Activated effector memory CD4-positive, alpha-beta T cell treated with Interleukin-2 at 50 U/mL for 16 hours (primary cell): ENCODE measurements around the gene UPK3A.
"Not testable (repeated sequence)": the region's sequence is repeated elsewhere in the genome, so short reads cannot be mapped to it uniquely, and the experiment has no call there.

Source experiments
- DNase-seq: peaks from one replicate; pipeline ENCODE4 v3.0.0-alpha.2; 2020

Gene UPK3A

DNA sequence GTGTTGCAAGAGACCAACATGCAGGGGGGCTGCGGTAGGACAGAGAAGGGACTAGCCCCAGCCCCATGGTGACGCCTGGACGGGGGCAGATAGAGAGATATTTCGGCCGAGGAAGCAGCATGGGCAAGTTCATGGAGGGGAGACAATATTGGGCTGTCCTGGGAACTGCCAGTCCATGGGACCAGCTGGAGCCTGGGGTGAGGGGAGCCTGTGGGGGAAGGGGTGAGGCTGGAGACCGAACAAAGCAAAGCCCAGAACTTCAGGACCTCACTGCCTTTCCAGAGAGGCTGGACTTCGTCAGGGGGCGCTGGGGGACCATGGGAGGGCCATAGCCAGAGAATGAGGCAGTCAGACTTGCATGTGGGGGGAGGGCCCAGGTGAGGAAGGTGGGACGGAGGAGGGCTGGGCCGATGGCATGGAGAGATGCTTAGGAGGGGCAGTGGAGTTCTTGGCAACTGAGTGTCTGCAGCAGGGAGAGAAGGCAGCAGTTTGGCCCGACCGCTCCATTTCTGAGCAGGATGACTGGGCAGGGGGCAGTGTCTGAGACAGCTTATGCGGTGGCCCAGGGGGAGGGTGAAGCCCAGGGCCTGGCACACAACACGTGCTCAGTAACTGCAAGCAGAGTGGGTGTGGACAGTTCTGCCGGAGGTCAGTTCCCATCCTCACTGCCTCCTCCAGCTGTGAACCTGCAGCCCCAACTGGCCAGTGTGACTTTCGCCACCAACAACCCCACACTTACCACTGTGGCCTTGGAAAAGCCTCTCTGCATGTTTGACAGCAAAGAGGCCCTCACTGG lies 712 bp downstream of the UPK3A start:
- DNase-seq, result no peak

DNA sequence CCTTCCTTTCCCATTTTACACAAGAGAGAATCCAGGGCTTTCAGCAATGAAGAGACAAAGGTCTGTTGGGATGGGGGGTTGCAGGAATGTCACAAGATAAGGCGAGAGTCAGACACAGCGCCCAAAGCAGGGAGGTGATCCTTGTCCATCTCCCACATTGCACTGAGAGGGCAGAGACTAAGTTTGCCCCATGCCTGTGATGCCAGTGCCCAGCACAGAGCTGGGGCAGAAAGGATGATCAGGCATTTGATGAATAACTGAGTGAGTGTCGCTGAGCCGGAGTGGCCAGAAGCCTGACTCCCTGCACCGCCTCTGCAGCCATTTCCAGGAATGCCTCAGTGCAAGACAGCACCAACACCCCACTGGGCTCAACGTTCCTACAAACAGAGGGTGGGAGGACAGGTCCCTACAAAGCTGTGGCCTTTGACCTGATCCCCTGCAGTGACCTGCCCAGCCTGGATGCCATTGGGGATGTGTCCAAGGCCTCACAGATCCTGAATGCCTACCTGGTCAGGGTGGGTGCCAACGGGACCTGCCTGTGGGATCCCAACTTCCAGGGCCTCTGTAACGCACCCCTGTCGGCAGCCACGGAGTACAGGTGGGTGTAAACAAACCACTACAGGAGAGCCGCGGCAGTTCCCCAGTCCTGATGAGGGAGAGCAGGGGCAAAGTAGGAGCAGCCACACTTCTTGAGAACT lies 2.3 kb downstream of the UPK3A start:
- DNase-seq, result no peak

DNA sequence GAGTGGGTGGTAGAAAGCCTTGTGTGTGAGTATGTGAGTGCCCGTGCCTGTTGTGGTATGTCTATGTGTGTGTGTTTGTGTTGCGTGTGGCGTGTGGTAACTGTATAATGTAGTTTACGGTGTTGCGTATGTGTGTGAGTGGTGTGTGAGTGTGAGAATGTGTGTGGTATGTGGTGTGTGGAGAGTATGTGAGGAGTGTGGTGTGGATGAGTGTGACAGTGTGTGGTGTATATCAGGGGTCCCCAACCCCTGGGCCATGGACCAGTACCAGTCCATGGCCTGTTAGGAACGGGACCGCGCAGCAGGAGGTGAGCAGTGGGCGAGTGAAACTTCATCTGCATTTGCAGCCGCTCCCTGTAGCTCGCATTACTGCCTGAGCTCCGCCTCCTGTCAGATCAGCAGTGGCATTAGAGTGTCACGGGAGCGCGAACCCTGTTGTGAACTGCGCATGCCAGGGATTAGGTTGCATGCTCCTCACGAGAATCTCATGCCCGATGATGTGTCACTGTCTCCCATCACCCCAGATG lies 5.7 kb downstream of the UPK3A start:
- DNase-seq, result no peak

DNA sequence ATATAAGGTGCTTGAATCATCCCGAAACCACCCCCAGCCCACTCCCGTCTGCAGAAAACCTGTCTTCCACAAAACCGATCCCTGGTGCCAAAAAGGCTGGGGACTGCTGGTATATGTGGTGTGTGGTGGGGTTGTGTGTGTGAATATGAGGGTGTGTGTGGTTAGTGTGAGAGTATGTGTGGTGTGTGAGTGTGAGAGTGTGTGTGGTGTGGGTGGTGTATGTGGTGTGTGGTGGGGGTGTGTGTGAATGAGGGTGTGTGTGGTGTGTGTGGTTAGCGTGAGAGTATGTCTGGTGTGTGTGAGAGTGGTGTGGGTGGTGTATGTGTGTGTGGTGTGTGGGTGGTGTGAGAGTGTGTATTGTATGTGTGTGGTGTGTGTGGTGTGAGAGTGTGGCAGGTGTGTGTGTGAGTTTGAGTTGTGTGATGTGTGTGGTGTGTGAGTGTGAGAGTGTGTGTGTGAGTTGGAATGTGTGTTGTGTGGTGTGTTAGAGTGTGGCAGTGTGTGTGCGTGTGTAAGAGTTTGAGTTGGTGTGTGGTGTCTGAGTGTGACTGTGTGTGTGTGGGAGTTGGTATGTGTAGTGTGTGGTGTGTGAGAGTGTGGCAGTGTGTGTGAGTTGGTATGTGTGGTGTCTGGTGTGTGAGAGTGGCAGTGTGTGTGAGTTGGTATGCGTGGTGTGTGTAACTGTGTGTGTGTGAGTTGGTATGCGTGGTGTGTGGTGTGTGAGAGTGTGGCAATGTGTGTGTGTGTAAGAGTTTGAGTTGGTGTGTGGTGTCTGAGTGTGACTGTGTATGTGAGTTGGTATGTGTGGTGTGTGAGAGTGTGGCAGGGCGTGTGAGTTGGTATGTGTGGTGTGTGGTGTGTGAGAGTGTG lies 6.5 kb downstream of the UPK3A start:
- DNase-seq, result no peak

DNA sequence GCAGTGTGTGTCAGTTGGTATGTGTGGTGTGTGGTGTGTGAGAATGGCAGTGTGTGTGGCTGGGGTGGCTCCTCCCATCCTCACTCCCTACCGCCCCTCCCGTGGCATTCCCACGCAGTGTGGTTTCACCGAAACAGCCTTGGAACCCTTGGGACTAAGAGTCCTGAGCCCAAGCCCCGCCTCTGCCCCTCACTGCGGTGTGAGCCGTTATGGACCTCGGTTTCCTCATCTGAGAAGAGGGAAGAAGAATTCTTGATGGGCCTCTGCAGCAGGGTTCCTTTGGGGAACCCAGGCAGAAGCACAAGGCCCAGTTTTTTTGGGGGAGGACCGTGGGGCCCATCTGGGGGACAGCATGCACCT lies 7.2 kb downstream of the UPK3A start:
- DNase-seq, result no peak

DNA sequence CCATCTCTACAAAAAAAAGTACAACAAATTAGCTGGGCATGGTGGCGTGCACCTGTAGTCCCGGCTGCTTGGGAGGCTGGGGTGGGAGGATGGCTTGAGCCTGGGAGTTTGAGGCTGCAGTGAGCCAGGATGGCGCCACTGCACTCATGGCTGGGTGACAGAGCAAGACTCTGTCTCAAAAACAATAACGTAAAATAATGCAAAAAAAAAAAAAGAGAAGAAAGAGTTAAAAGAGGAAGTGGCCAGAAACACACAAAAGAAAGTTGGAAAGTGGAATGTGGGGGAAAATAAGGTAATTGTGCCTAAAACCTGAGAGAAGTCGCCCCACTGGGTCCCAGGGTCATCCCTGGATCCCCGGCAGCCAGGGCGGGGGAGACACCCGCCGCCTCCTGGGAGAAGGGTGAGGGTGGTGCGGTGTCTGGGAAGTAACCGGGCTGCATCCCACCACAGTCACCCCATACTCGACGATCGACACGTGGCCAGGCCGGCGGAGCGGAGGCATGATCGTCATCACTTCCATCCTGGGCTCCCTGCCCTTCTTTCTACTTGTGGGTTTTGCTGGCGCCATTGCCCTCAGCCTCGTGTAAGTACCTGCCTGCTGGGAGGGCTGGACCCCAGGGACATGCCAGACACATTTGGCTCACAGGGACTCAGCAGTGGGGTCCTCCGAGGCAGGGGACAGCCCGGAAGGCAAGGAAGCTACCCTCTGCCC lies 8.1 kb downstream of the UPK3A start:
- DNase-seq, result no peak

DNA sequence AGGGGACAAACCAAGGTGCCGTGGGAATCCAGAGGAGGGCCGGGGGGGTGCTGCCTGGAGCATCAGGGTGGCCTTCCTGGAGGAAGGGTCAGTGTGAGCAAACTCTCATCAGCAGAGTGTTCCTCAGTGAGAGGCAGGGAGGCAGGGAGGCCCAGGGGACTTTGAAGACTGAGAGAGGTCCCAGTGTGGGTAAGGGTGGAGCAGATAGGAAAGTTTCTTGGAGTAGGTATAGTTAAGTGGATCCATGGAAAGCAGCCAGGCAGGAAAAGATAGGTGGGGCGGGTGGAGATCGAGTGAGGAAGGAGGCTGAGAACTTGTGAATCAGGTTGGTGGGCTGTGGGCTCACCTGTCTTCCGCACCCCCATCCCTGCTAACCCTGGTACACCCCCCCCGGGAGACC lies 9.3 kb downstream of the UPK3A start:
- no peak for DNase-seq

DNA sequence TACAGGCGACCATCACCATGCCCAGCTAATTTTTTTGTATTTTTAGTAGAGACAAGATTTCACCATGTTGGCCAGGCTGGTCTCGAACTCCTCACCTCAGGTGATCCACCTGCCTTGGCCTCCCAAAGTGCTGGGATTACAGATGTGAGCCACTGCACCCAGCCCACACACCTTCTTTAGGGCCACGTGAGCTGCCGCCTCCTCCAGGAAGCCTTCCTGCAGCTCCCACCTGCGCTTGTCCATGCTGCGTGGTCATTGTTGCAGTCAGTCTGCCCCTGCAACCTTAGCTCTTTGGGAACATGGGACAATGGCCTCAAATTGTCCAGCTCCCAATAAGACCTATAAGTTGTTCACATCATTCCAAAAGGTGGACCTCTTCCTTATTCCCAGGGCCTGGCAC lies 10.3 kb downstream of the UPK3A start:
- not testable (repeated sequence) for DNase-seq

DNA sequence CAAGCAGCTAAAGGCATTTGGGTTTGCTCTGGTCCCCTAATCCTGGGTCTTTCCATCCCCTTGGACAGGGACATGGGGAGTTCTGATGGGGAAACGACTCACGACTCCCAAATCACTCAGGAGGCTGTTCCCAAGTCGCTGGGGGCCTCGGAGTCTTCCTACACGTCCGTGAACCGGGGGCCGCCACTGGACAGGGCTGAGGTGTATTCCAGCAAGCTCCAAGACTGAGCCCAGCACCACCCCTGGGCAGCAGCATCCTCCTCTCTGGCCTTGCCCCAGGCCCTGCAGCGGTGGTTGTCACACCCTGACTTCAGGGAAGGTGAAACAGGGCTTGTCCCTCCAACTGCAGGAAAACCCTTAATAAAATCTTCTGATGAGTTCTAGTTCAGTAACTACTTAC lies 10.7 kb downstream of the UPK3A start:
- DNase-seq, result no peak

DNA sequence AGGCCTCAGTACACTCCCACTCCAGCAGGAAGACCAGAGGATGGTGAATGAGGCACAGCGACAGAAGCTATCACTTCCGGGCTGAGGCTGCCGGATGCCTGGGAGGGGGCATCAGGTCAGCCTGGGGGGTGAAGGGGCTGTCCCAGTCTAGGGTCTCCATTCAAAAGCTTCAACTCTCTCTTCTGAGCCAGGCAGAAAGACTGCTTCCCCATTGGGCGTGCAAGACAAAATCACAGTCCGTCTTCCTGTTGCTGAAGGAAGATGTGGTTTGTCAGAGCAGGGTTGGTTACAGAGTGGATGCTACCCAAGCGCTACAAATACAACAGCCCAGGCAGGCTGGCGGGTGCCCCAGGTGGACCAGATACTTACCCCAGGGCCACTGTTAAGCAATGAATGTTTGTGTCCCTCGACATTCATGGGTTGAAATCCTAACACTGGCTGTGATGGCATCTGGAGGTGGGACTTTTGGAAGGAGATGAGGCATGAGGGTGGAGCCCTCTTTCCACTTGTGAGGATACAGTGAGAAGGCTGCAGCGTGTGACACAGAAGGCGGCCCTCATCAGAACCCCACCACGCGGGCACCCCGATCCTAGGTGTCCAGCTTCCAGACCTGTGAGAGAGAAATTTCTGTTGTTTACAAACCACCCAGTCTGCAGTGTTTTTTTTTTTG lies 12.0 kb downstream of the UPK3A start:
- peak; percentile 37 for DNase-seq

DNA sequence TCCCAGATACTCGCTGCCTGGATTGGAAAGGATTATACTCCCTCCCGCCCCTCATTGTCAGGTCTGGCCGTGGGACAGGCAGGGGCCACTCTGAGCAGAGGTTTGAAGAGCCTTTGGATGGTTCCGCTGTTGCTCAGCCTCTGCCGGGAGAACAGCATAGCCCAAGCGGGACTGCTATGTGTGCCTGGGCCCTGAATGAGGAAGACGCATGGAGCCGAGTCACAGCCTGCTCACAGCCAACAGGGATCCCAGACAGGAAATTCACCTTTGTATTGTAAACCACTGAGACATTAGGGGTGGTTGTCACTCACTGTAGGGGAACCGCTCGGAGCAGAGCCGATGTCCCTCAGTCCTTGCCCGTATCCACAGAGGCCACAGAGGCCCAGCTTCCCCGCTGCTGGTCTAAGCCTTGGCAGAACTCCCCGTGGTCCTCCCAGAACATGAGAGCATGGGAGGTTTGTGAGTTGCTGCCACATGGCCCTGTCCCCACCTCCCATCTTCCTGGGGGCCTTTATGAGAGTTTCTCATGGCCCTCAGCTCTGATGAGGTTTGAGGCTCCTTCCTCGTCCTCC lies 14.3 kb downstream of the UPK3A start:
- no peak for DNase-seq

DNA sequence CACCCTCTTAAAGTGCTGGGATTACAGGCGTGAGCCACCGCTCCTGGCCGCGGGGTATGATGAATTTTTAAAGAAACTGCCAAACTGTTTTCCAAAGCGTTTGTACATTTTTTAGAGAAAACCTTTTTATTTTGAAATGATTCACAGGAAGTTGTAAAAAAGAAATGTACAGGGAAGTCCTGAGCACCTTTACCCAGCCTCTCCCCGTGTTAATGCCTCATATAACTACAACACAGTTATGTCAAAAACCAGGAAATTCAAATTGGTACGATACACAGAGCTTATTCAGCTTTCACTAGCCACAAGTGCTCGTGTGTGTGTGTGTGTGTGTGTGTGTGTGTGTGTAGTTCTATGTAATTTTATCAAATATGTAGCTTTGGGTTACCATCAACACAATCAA lies 18.0 kb downstream of the UPK3A start:
- no peak for DNase-seq

DNA sequence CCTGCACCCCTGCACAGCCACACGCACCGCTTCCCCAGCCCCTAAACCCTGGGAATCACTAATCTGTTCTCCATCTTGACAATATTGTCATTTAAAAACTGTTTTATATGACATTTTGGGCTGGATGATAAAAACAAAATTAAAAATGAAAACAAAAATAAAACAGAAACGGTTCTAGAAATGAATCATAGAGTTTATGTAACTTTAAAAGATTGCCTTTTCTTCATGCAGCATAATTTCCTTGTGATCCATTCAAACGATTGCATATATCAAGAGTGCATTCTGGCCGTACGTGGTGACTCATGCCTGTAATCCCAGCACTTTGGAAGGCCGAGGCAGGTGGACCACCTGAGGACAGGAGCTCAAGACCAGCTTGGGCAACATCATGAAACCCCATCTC lies 18.4 kb downstream of the UPK3A start:
- no peak for DNase-seq

DNA sequence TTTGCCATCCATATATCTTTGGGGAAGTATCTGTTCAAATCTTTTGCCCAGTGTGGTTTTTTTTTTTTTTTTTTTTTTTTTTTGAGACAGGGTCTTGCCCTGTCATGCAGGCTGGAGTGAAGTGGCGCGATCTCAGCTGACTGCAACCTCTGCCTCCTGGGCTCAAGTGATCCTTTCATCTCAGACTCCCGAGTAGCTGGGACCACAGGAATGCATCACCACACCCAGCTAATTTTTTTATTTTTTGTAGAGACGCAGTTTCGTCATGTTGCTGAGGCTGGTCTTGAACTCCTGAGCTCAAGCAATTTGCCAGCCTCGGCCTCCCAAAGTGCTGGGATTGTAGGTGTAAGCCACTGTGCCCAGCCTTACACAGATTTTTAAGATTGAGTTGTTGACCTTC lies 20.2 kb downstream of the UPK3A start:
- DNase-seq, result no peak

DNA sequence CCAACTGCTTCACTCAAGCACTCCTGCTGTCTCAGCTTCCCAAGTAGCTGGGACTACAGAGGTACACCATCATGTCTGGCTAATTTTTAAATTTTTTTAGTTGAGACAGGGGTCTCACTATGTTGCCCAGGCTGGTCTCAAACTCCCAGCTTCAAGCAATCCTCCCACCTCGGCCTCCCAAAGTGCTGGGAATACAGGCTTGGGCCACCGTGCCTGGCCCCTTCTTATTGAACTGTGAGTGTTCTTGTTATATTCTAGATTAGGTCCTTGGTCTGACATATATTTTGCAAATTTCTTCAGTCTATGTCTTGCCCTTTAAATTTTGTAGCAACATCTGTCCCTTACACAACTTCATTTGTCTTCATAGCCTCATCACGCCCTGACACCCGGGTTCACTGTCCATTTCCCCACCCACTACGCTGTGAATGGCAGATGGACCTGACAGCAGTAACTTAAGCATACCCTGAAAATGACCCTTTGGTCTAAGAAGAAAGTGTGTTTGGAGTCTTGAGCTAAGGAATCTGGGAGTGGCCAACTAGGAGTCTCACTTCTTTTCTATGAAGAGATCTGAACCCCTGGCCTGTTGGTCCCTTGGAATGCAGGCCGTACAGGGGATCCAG lies 20.8 kb downstream of the UPK3A start:
- DNase-seq, result no peak

DNA sequence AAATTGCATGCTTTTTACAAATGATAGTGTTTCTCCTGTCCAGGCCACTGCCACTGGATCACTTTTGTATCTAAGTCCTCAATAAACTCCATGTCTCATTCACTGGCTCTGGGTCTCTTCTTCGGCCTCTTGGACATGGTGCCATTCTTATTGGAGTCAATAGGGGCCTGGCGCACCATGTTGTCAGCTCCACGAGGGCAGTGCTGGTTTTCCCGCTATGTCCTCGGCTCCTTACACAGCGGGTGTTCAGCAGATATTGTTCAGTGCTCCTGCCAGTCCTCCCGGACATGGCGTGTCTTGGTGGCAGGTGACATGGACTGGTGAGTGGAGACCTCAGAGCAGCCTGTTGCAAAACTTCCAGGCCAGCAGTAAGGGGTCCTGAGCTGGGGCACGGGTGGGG lies 21.4 kb downstream of the UPK3A start:
- no peak for DNase-seq

DNA sequence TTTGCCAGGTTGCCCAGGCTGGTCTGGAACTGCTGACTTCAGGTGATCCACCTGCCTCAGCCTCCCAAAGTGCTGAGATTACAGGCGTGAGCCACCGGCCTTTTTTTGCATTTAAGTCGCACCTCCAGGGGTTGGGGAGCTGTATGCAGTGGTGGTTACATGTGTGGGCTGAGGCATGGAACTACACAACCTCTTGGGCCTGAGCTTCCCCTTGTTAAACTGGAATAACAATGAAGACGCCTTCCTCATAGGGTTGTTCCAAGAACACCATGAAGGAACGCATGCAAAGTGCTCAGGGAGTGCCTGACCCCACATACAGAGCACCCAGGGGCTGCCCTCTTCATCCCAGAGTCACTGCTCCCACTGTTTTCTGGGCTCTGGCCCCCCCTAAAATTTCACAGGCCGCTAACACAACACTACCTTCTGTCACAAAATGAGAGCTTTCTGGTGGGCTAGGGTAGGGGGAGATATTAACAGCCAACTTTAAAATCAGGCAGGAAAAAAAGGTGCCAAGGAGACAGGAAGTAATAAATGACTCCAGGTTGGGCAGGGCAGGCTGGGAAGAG lies 23.7 kb downstream of the UPK3A start:
- no peak for DNase-seq

DNA sequence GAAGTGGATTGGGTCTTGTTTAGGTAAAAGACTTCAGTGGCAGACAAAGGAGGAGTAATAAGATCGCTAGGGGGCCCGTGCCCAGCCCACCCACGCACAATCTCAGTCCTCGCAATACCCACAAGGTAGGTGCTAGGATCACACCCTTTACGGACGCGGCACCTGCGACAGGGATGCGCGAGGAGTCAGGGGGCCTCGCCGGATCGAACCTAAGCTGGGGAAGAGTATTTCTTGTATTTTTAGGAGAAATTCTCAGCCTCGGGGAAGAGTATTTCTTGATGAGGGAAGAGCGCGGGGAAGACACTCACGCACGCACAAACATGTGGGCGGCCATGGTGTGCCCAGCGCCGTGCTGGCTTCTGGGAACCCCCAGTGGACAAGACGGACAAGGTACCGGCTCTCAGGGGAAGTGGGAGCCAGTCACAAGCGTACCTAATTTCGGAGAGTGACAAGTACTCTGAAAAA lies 24.2 kb downstream of the UPK3A start:
- no peak for DNase-seq

DNA sequence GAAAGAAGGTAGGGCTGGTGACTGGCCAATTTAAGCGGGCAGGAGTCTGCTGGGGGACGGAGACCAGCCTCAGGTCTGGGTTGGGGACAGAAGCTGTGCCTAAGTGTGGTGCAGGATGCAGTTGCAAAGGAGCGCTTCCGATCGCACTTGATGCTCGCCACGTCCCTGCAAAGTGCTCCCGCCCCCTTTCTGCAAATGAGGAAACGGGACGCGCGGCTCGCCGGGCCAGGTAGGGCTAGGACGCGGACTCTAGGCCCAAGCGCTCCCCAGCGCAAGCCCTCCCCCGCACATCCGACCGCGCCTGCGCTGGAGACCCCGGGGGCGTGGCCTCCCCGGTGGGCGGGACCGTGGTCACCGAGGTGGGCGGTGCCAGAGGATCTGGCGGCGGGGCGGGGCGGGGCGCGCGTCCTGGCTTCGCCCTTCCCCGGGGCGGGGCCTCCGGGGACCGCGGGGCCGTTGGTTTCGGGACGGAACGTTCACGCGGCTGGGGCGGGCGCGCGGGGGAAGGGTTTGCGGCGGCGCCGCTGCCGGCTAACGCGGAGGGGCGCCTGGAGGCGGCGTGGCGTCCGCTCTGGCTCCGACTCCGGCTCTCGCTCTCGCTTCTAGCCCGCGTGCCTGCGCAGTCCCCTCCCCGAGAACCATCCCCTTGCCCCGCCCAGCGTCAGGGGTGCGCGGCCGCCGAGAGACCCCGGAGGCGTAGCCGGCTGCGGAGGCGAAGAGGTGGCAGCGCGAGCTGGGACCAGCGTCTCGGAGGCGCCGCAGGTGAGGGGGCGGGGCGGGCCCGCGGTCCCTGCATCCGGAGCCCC lies 24.9 kb downstream of the UPK3A start, which contains the start of gene FAM118A:
Gene FAM118A (plus strand): TSS at position 513 of the 806 bp plus-strand sequence. CDS start 12,446 bp downstream, outside the sequence.
- DNase-seq, result peak; percentile 97
